ENCODE measurements around the gene SORCS1. TPM values are rescaled to one million over a fixed set of nuclear protein-coding genes. Genes with fewer than 3 reads are reported as not detected.

SORCS1 gene
- polyA plus RNA-seq, 3 donors = 0.09 TPM; not detected in 2

DNA sequence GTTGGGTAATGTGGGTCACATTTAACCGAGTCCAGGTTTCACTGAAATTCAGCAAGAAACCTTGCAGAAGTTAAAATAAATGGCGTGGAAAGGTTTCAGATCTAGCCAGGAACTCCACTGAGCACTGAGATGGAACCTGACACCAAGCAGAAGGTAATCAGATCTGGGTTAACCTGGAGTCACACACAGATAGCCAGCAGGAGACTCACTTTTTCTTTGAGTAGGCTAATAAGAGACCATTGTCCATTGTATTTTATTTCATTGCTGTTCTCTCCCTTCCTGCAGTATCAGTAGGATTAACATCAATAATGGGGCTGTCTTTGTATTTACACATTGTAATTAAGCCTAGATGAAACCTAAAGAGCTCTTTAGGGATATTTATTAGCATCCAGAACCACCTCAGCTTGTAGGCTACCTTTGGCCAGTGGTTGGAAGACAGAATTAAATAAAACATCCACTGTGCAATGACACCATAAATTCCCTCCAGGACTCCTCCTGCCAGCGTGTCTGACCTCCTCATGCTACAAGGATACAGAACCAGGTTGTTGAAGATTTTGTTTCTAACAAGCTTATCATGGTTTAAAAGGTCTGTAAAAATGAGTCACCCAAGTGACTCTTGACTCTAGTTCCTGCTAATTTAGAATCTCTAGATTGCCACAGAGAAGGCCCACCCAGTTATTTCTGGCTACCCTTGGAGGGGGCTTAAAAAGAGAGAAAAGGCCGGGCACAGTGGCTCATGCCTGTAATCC, 151.1 kb downstream of the SORCS1 start:
- Histone ChIP-seq H3K4me1 (ENCODE audit: control insufficient read depth in 1 of 2, insufficient read depth in 2 of 2, low read length in 2 of 2) (no peaks in the 10 kb centered on the region), H3K27ac (ENCODE audit: low read depth in 1 of 2, low read length in 2 of 2) (no peak overlapping the region), H4K20me1 (ENCODE audit: insufficient read depth, low read length) (no peaks in the 10 kb centered on the region), H3K27me3 (ENCODE audit: control insufficient read depth in 2 of 2, insufficient read depth in 2 of 2, low read length in 2 of 2) (no peaks in the 10 kb centered on the region), H3K9me3 (replicated peaks in 1 of 2; ENCODE audit: control insufficient read depth in 1 of 2, insufficient read depth in 1 of 2, low read length in 2 of 2) (no peaks in the 10 kb centered on the region), H3K79me2 (ENCODE audit: insufficient read depth, low read length) (no peaks in the 10 kb centered on the region), H3K4me3 (replicated peaks in 1 of 3; ENCODE audit: low read depth in 2 of 3, low read length in 3 of 3) (no peak overlapping the region), H3K4me2 (replicated peaks; ENCODE audit: extremely low read depth, low read length, poor library complexity, severe bottlenecking) (no peak overlapping the region), H3K9ac (ENCODE audit: insufficient read depth, low read length, poor library complexity, severe bottlenecking) (no peak overlapping the region), H3K36me3 (replicated peaks in 1 of 2; ENCODE audit: control insufficient read depth in 1 of 2, insufficient read depth in 2 of 2, low read length in 2 of 2) (no peaks in the 10 kb centered on the region), H2AFZ (ENCODE audit: insufficient read depth, low read depth, low read length, poor library complexity, severe bottlenecking) (no peak overlapping the region)
- WGBS (ENCODE audit: insufficient coverage) = 92% methylated on average over 2 of the region's 4 CpGs
- Mint-ChIP-seq H3K9me3 (peaks cover 0 to 2% (median 0%) of the 10 kb centered on the region in 7 donors), H3K27me3 (ENCODE audit: low read depth in 3 of 3) (peaks cover 0 to 3% (median 2%) of the 10 kb centered on the region in 3 donors), H3K4me1 (peaks cover 2% of the 10 kb centered on the region), H3K27ac (peak overlapping the region in 2 of 7 donors; percentile 30 to 68), H3K4me3 (no peak overlapping the region), H3K36me3 (no peaks in the 10 kb centered on the region)
- intact Hi-C loops (cut with micrococcal nuclease) = no loop called here
- TF ChIP-seq CTCF (IDR thresholded peaks at IDR 0.05) = no peak
- no peak for DNase-seq

DNA sequence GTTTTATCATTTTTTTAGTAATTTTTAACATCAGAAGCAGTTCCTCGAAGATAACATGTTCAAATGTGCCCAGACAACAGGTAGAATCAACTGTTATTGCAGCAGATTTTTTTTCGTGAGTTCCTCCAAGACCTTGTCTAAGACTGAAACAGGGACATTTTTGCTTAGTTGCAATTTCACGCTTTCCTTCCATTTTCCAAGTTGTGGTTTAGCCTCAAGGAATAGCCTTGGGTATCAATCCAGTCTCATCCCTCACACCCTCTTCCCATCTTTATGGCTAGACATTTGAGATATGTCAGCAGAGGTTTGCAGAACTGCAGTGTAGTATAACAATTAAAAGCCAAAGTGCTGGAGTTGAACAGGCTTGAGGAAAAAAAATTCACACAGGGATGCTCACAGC, 152.5 kb downstream of the SORCS1 start:
- no peaks in the 10 kb centered on the region for H3K79me2 ChIP-seq (ENCODE audit: insufficient read depth, low read length)
- H3K36me3 ChIP-seq (replicated peaks in 1 of 2; ENCODE audit: control insufficient read depth in 1 of 2, insufficient read depth in 2 of 2, low read length in 2 of 2) = no peaks in the 10 kb centered on the region
- no peak for TF ChIP-seq CTCF (IDR thresholded peaks at IDR 0.05)
- no peak for DNase-seq
- H3K27me3 ChIP-seq (ENCODE audit: control insufficient read depth in 2 of 2, insufficient read depth in 2 of 2, low read length in 2 of 2) = no peaks in the 10 kb centered on the region
- no peak overlapping the region for H3K9ac ChIP-seq (ENCODE audit: insufficient read depth, low read length, poor library complexity, severe bottlenecking)
- Mint-ChIP-seq H3K27me3 (ENCODE audit: low read depth in 3 of 3) (peaks cover 0 to 3% (median 2%) of the 10 kb centered on the region in 3 donors), H3K9me3 (peaks cover 0 to 5% (median 0%) of the 10 kb centered on the region in 7 donors), H3K36me3 (no peaks in the 10 kb centered on the region), H3K4me3 (no peak overlapping the region), H3K27ac (no peak overlapping the region), H3K4me1 (no peaks in the 10 kb centered on the region)
- H2AFZ ChIP-seq (ENCODE audit: insufficient read depth, low read depth, low read length, poor library complexity, severe bottlenecking) = no peak overlapping the region
- whole genome bisulfite sequencing (ENCODE audit: insufficient coverage) = 80% methylated on average over 2 of the region's 3 CpGs
- peaks cover 0 to 4% of the 10 kb centered on the region in 2 donors for H3K9me3 ChIP-seq (replicated peaks in 1 of 2; ENCODE audit: control insufficient read depth in 1 of 2, insufficient read depth in 1 of 2, low read length in 2 of 2)
- H3K4me2 ChIP-seq (replicated peaks; ENCODE audit: extremely low read depth, low read length, poor library complexity, severe bottlenecking) = no peak overlapping the region
- H3K27ac ChIP-seq (ENCODE audit: low read depth in 1 of 2, low read length in 2 of 2) = no peak overlapping the region
- no peaks in the 10 kb centered on the region for H4K20me1 ChIP-seq (ENCODE audit: insufficient read depth, low read length)
- H3K4me3 ChIP-seq (replicated peaks in 1 of 3; ENCODE audit: low read depth in 2 of 3, low read length in 3 of 3) = no peak overlapping the region
- H3K4me1 ChIP-seq (ENCODE audit: control insufficient read depth in 1 of 2, insufficient read depth in 2 of 2, low read length in 2 of 2) = no peaks in the 10 kb centered on the region
- intact Hi-C loops (cut with micrococcal nuclease) = no loop called here

Measured in CD14-positive monocyte (primary cell).